Muscle layer of colon (tissue), 2 donors: ENCODE data around the gene IRF2.
"Not testable (repeated sequence)": the region's sequence is repeated elsewhere in the genome, so short reads cannot be mapped to it uniquely, and the experiment has no call there.

Experiments used
- H3K27ac ChIP-seq: one replicate; pipeline ENCODE4 v1.7.0; 2013; ENCODE audit warnings: low read depth, mild to moderate bottlenecking, low read length, moderate library complexity
- H3K27me3 ChIP-seq, 2 donors: one replicate each; pipeline ENCODE4 v1.7.0; 2013; ENCODE audit warnings: low read length in 2 of 2, mild to moderate bottlenecking in 2 of 2; ENCODE audit not compliant: insufficient read depth in 2 of 2, control insufficient read depth in 1 of 2
- H3K36me3 ChIP-seq: one replicate; pipeline ENCODE4 v1.7.0; 2013; ENCODE audit warnings: mild to moderate bottlenecking, low read length; ENCODE audit not compliant: insufficient read depth
- H3K4me1 ChIP-seq: one replicate; pipeline ENCODE4 v1.7.0; 2013; ENCODE audit warnings: mild to moderate bottlenecking, low read length; ENCODE audit not compliant: insufficient read depth
- H3K4me3 ChIP-seq, 2 donors: one replicate each; pipeline ENCODE4 v1.7.0; 2013; ENCODE audit warnings: low read length in 2 of 2, low read depth in 1 of 2, mild to moderate bottlenecking in 1 of 2, moderate library complexity in 1 of 2
- H3K9ac ChIP-seq: one replicate; pipeline ENCODE4 v1.7.0; 2013; ENCODE audit warnings: low read length
- H3K9me3 ChIP-seq: one replicate; pipeline ENCODE4 v1.7.0; 2013; ENCODE audit warnings: mild to moderate bottlenecking, low read length
- donor health status: abdominal sarcoma.
- donor health status: Adenocarcinoma of cecum.

The IRF2 gene

GRCh38 chr4:184380214-184380613 lies 94.1 kb downstream of the IRF2 start:
- H3K27ac ChIP-seq, H3K36me3 ChIP-seq, H3K27me3 ChIP-seq, H3K4me3 ChIP-seq, H3K9me3 ChIP-seq, H3K9ac ChIP-seq: not testable (repeated sequence)
- peaks cover 23% of the 10 kb centered on the region for H3K4me1 ChIP-seq

DNA sequence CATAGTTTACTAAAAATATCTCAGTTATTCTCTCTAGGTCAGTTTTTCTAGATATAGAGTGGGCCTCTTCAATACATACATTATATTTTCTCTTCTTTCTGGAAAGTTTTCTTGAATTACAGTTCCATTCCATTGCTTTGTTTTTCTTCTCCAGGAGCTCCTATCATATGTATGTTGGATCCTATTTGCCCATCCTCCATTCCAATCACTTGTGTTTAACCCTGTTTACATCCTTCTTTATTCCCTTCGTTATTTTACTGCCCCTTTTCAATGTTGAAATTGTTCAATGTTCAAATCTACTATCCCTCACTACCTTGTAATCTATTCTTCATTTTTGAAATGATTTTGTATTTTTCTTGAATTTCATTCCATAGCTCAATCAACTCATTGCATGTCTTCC lies 97.4 kb downstream of the IRF2 start:
- Histone ChIP-seq H3K4me1 (no peaks in the 10 kb centered on the region), H3K9ac (no peak overlapping the region), H3K27ac (no peak overlapping the region)

GRCh38 chr4:184376126-184376838 lies 98.1 kb downstream of the IRF2 start:
- Histone ChIP-seq H3K27ac (no peak overlapping the region), H3K9ac (no peak overlapping the region), H3K27me3 (no peaks in the 10 kb centered on the region)

More for the DNA sequence above, 97.4 kb downstream of the IRF2 start:
- Histone ChIP-seq H3K9me3 (no peaks in the 10 kb centered on the region), H3K4me3 (no peak overlapping the region), H3K27me3 (no peaks in the 10 kb centered on the region), H3K36me3 (no peaks in the 10 kb centered on the region)

GRCh38 chr4:184375623-184376022 lies 98.7 kb downstream of the IRF2 start:
- not testable (repeated sequence) for H3K27ac ChIP-seq, H3K9ac ChIP-seq, H3K9me3 ChIP-seq, H3K27me3 ChIP-seq, H3K4me1 ChIP-seq, H3K4me3 ChIP-seq, H3K36me3 ChIP-seq

More at GRCh38 chr4:184376126-184376838, 98.1 kb downstream of the IRF2 start:
- Histone ChIP-seq H3K9me3 (no peaks in the 10 kb centered on the region), H3K36me3 (no peaks in the 10 kb centered on the region), H3K4me3 (no peak overlapping the region), H3K4me1 (no peaks in the 10 kb centered on the region)

- no peak overlapping the region for H3K9ac ChIP-seq
- no peaks in the 10 kb centered on the region for H3K27me3 ChIP-seq
- H3K9me3 ChIP-seq, result no peaks in the 10 kb centered on the region
- no peak overlapping the region for H3K27ac ChIP-seq
- no peak overlapping the region for H3K4me3 ChIP-seq
- H3K36me3 ChIP-seq, result no peaks in the 10 kb centered on the region
- H3K4me1 ChIP-seq, result no peaks in the 10 kb centered on the region
Measured at GRCh38 chr4:184375027-184375426, 99.3 kb downstream of the IRF2 start.

DNA sequence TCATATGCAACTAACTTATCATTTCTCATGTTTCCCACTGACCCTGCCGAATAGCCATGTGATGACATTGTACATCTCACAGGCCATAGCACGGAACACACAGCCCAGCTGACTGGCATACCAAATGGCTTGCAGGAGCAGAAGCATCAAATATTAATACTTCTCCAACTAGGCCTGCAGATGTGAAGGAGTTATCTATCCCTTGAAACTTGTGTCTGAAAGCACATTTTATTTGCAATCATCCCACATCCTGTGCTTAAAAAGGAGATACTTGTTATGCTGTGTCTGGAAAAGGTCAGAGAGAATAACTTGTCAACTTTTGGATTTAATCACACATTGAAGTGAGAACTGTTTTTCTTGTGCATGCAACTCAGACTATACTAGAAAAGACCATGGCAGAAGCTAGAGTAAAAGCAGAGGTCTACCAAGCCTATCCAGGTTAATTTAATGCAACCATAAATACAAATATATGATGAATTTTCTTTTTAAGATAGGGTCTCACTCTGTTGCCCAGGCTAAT lies 100.4 kb downstream of the IRF2 start:
- Histone ChIP-seq H3K27me3 (no peaks in the 10 kb centered on the region), H3K4me1 (no peaks in the 10 kb centered on the region), H3K9me3 (no peaks in the 10 kb centered on the region), H3K36me3 (no peaks in the 10 kb centered on the region), H3K27ac (no peak overlapping the region), H3K4me3 (no peak overlapping the region), H3K9ac (no peak overlapping the region)

- no peak overlapping the region for H3K27ac ChIP-seq
Measured at GRCh38 chr4:184371390-184371787, 103.0 kb downstream of the IRF2 start.

GRCh38 chr4:184370711-184371389 lies 103.5 kb downstream of the IRF2 start:
- no peak overlapping the region for H3K27ac ChIP-seq
- H3K4me1 ChIP-seq, result no peaks in the 10 kb centered on the region
- H3K9me3 ChIP-seq, result no peaks in the 10 kb centered on the region
- no peak overlapping the region for H3K9ac ChIP-seq
- no peak overlapping the region for H3K4me3 ChIP-seq
- H3K27me3 ChIP-seq, result no peaks in the 10 kb centered on the region
- no peaks in the 10 kb centered on the region for H3K36me3 ChIP-seq

More at GRCh38 chr4:184371390-184371787, 103.0 kb downstream of the IRF2 start:
- no peak overlapping the region for H3K9ac ChIP-seq
- H3K36me3 ChIP-seq, result no peaks in the 10 kb centered on the region
- H3K4me3 ChIP-seq, result no peak overlapping the region
- no peaks in the 10 kb centered on the region for H3K27me3 ChIP-seq
- no peaks in the 10 kb centered on the region for H3K4me1 ChIP-seq
- H3K9me3 ChIP-seq, result no peaks in the 10 kb centered on the region

- no peak overlapping the region for H3K27ac ChIP-seq
- H3K9ac ChIP-seq, result no peak overlapping the region
- H3K4me3 ChIP-seq, result no peak overlapping the region
Measured at GRCh38 chr4:184369871-184370270, 104.5 kb downstream of the IRF2 start.

DNA sequence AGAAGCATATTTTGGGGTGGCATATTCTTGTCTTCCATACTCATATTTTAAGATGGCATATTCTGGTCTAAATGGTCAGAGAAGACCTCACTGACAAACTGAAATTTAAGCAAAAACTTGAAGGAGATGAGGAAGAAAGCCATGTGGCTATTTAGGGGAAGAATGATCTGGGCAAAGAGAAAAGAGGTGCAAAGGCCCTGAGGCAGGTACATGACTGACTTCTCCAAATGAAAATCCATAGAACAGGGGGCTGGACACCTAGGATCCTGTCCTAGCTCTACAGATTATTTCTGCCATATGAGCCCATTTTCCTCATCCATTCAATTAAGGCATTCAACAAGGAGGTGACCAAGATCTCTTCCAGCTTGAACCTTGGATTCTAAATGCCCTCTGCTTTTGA lies 105.6 kb downstream of the IRF2 start:
- no peak overlapping the region for H3K4me3 ChIP-seq
- H3K9me3 ChIP-seq, result no peaks in the 10 kb centered on the region
- no peaks in the 10 kb centered on the region for H3K4me1 ChIP-seq
- H3K9ac ChIP-seq, result no peak overlapping the region
- no peak overlapping the region for H3K27ac ChIP-seq
- H3K36me3 ChIP-seq, result no peaks in the 10 kb centered on the region
- H3K27me3 ChIP-seq, result no peaks in the 10 kb centered on the region

More at GRCh38 chr4:184369871-184370270, 104.5 kb downstream of the IRF2 start:
- no peaks in the 10 kb centered on the region for H3K27me3 ChIP-seq
- no peaks in the 10 kb centered on the region for H3K9me3 ChIP-seq
- no peaks in the 10 kb centered on the region for H3K36me3 ChIP-seq
- no peaks in the 10 kb centered on the region for H3K4me1 ChIP-seq

- no peak overlapping the region for H3K9ac ChIP-seq
- no peaks in the 10 kb centered on the region for H3K27me3 ChIP-seq
- H3K4me1 ChIP-seq, result no peaks in the 10 kb centered on the region
- H3K36me3 ChIP-seq, result no peaks in the 10 kb centered on the region
- H3K27ac ChIP-seq, result no peak overlapping the region
- H3K4me3 ChIP-seq, result no peak overlapping the region
- H3K9me3 ChIP-seq, result no peaks in the 10 kb centered on the region
Measured at GRCh38 chr4:184368290-184368689, 106.1 kb downstream of the IRF2 start.
